GM21367 (cell line): ENCODE results near the gene ASTN2.
"Not testable (repeated sequence)": the region's sequence is repeated elsewhere in the genome, so short reads cannot be mapped to it uniquely, and the experiment has no call there.

Experiments
- ATAC-seq: cut with Tn5 transposase; IDR thresholded peaks from one replicate; pipeline ENCODE4 v1.9.1; 2021; ENCODE audit not compliant: unreplicated experiment

The ASTN2 gene

GRCh38 chr9:116897201-116897600 lies 517.7 kb downstream of the ASTN2 start:
- ATAC-seq = no peak

GRCh38 chr9:116895961-116896360 lies 518.9 kb downstream of the ASTN2 start:
- ATAC-seq = no peak

GRCh38 chr9:116891424-116891823 lies 523.4 kb downstream of the ASTN2 start:
- no peak for ATAC-seq

- ATAC-seq = not testable (repeated sequence)
These were observed 526.4 kb downstream of the ASTN2 start for GRCh38 chr9:116888476-116888875.

- no peak for ATAC-seq
These were observed 526.8 kb downstream of the ASTN2 start for GRCh38 chr9:116888066-116888465.

- no peak for ATAC-seq
These were observed 531.2 kb downstream of the ASTN2 start for GRCh38 chr9:116883676-116884075.

- no peak for ATAC-seq
These were observed 537.8 kb downstream of the ASTN2 start for GRCh38 chr9:116877072-116877471.

GRCh38 chr9:116875576-116875975 lies 539.3 kb downstream of the ASTN2 start:
- no peak for ATAC-seq

- ATAC-seq = no peak
These were observed 540.6 kb downstream of the ASTN2 start for GRCh38 chr9:116873937-116874914.

- no peak for ATAC-seq
These were observed 541.4 kb downstream of the ASTN2 start for GRCh38 chr9:116873491-116873890.

GRCh38 chr9:116870566-116870965 lies 544.3 kb downstream of the ASTN2 start:
- no peak for ATAC-seq

- no peak for ATAC-seq
These were observed 546.7 kb downstream of the ASTN2 start for GRCh38 chr9:116868201-116868600.

- no peak for ATAC-seq
These were observed 553.5 kb downstream of the ASTN2 start for GRCh38 chr9:116861321-116861720.

- ATAC-seq = no peak
These were observed 554.2 kb downstream of the ASTN2 start for GRCh38 chr9:116860509-116861120.

GRCh38 chr9:116859763-116860162 lies 555.1 kb downstream of the ASTN2 start:
- ATAC-seq = no peak

GRCh38 chr9:116857321-116857720 lies 557.5 kb downstream of the ASTN2 start:
- no peak for ATAC-seq

GRCh38 chr9:116855881-116856662 lies 558.8 kb downstream of the ASTN2 start:
- no peak for ATAC-seq

GRCh38 chr9:116849721-116850120 lies 565.1 kb downstream of the ASTN2 start:
- ATAC-seq = no peak

GRCh38 chr9:116844621-116845020 lies 570.2 kb downstream of the ASTN2 start:
- no peak for ATAC-seq

GRCh38 chr9:116843863-116844620 lies 570.8 kb downstream of the ASTN2 start:
- no peak for ATAC-seq

GRCh38 chr9:116842658-116843057 lies 572.2 kb downstream of the ASTN2 start:
- no peak for ATAC-seq
